Nephron (organoid): Measurements from ENCODE around the gene SAMM50.

ENCODE experiments used
- H3K27ac Mint-ChIP-seq, 3 experiments: 2 replicates each; pipeline ENCODE4 v1.8.0; 2020; ENCODE audit warnings: mixed read lengths in 3 of 3, mild to moderate bottlenecking in 2 of 3, moderate library complexity in 1 of 3
- H3K27me3 Mint-ChIP-seq: 2 replicates; pipeline ENCODE4 v1.8.0; 2021; ENCODE audit warnings: low read depth, mild to moderate bottlenecking, moderate library complexity, mixed read lengths
- H3K36me3 Mint-ChIP-seq: 2 replicates; pipeline ENCODE4 v1.8.0; 2020; ENCODE audit warnings: low read depth, mixed read lengths
- H3K4me1 Mint-ChIP-seq: 2 replicates; pipeline ENCODE4 v1.8.0; 2020; ENCODE audit warnings: mixed read lengths
- H3K4me3 Mint-ChIP-seq, 3 experiments: 2 replicates each; pipeline ENCODE4 v1.8.0; 2020; ENCODE audit warnings: mild to moderate bottlenecking in 3 of 3, mixed read lengths in 3 of 3, moderate library complexity in 2 of 3
- H3K9me3 Mint-ChIP-seq: 2 replicates; pipeline ENCODE4 v1.8.0; 2020; ENCODE audit warnings: mixed read lengths
- TF ChIP-seq, protein P1 (sequence below), 3 experiments: fragments of 200-600 bp; sonication (generic); IDR thresholded peaks; one replicate each; pipeline ENCODE4 v1.5.0; 2021; ENCODE audit warnings: antibody characterized with exemption in 3 of 3; ENCODE audit not compliant: unreplicated experiment in 3 of 3

Gene SAMM50

GRCh38 chr22:43968614-43969013 lies 13.4 kb downstream of the SAMM50 start:
- no peak overlapping the region for H3K4me3 Mint-ChIP-seq
- peaks cover 68% of the 10 kb centered on the region for H3K36me3 Mint-ChIP-seq
- H3K9me3 Mint-ChIP-seq = no peaks in the 10 kb centered on the region
- H3K27ac Mint-ChIP-seq = no peak overlapping the region
- no peaks in the 10 kb centered on the region for H3K27me3 Mint-ChIP-seq
- no peaks in the 10 kb centered on the region for H3K4me1 Mint-ChIP-seq
- TF ChIP-seq, protein P1, sequence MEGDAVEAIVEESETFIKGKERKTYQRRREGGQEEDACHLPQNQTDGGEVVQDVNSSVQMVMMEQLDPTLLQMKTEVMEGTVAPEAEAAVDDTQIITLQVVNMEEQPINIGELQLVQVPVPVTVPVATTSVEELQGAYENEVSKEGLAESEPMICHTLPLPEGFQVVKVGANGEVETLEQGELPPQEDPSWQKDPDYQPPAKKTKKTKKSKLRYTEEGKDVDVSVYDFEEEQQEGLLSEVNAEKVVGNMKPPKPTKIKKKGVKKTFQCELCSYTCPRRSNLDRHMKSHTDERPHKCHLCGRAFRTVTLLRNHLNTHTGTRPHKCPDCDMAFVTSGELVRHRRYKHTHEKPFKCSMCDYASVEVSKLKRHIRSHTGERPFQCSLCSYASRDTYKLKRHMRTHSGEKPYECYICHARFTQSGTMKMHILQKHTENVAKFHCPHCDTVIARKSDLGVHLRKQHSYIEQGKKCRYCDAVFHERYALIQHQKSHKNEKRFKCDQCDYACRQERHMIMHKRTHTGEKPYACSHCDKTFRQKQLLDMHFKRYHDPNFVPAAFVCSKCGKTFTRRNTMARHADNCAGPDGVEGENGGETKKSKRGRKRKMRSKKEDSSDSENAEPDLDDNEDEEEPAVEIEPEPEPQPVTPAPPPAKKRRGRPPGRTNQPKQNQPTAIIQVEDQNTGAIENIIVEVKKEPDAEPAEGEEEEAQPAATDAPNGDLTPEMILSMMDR (IDR thresholded peaks at IDR 0.05; ENCODE audit: unreplicated experiment in 3 of 3) = no peak

- H3K4me1 Mint-ChIP-seq = no peaks in the 10 kb centered on the region
- no peaks in the 10 kb centered on the region for H3K27me3 Mint-ChIP-seq
- H3K4me3 Mint-ChIP-seq = no peak overlapping the region
- H3K9me3 Mint-ChIP-seq = no peaks in the 10 kb centered on the region
- H3K27ac Mint-ChIP-seq = no peak overlapping the region
- peaks cover 70% of the 10 kb centered on the region for H3K36me3 Mint-ChIP-seq
- TF ChIP-seq, protein P1 (IDR thresholded peaks at IDR 0.05; ENCODE audit: unreplicated experiment in 3 of 3) = no peak
These were observed 14.0 kb downstream of the SAMM50 start for GRCh38 chr22:43969021-43969878.

DNA sequence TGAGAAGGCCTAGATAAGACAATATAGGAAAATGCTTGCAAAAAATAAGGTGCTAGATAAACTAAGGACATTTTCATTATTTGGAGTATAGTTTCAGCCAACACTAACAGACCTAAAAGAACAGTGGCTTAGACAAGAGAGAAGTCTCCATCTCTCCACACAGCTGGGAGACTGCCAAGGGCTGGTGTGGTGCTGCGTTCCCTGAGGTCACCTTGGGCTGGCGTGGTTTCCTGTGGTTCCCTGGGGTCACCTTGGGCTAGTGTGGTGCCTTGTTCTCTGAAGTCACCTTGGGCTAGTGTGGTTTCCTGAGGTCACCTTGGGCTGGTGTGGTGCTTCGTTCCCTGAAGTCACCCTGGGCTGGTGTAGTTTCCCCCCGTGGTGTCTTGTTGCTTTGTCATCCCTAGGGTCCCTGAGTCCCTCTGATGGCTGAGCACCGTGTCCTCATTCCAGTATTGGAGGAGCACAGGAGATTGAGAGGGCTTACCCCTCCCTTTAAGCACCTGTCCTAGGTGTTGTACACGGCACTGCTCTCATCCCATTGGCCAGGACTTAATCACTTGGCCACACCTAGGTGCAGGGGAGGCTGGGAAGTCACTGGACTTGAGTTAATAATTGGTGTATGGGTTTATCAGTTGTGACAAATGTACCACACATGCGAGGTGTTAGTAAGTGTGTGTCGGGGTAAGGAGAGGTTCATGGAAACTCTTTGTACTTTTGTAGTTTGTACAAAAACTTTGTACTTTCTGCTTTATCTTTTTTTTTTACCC lies 14.9 kb downstream of the SAMM50 start:
- H3K36me3 Mint-ChIP-seq = peaks cover 63% of the 10 kb centered on the region
- H3K4me1 Mint-ChIP-seq = no peaks in the 10 kb centered on the region
- H3K4me3 Mint-ChIP-seq = no peak overlapping the region
- TF ChIP-seq, protein P1 (IDR thresholded peaks at IDR 0.05; ENCODE audit: unreplicated experiment in 3 of 3) = no peak
- no peak overlapping the region for H3K27ac Mint-ChIP-seq
- H3K27me3 Mint-ChIP-seq = no peaks in the 10 kb centered on the region
- H3K9me3 Mint-ChIP-seq = no peaks in the 10 kb centered on the region

DNA sequence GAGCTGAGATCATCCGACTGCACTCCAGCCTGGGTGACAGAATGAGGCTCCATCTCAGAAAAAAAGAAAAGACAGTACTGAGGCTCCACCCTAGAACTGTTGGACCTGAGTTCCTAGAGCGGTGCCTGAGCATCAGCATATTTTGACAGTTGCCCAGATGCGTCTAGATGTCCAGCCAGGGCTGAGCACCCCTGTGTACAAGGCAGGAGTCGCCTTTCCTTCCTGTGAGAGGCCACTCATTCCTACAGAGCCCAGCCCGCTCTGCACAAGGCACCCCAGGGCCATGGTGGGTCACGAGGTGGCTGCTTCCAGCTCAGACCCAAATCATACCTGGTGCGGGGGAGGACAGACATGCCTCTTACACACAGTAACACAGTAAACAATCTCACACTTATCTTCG lies 15.9 kb downstream of the SAMM50 start:
- TF ChIP-seq, protein P1 (IDR thresholded peaks at IDR 0.05; ENCODE audit: unreplicated experiment in 3 of 3) = no peak

DNA sequence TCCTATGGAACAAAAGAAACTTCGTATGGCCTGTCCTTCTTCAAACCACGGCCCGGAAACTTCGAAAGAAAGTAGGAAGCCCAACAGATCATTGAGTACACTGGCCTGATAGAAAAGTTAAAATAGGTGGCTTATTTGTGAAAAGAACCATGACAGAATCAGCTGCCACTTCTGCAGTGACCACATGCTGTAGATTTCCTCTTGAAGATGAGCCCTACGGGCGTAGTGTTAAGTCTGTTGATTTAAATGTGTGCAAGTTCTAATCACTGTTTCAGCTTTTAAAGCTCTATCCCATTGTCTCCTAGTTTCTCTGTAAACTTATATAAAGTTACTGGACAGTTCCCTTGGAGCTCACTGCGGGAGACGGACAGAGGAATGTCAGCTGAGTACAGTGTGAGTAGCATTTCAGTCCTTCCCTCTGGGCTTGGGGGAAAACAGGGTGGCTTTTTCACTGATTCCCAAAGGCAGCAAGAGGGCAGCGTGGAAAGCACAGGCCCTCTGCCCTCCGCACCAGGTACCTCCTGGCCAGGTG lies 17.8 kb downstream of the SAMM50 start:
- Mint-ChIP-seq H3K9me3 (no peaks in the 10 kb centered on the region), H3K27ac (no peak overlapping the region), H3K4me1 (no peaks in the 10 kb centered on the region), H3K27me3 (no peaks in the 10 kb centered on the region), H3K36me3 (peaks cover 61% of the 10 kb centered on the region), H3K4me3 (no peak overlapping the region)
- TF ChIP-seq, protein P1 (IDR thresholded peaks at IDR 0.05; ENCODE audit: unreplicated experiment in 3 of 3) = no peak

More for the DNA sequence above, 15.9 kb downstream of the SAMM50 start:
- Mint-ChIP-seq H3K27ac (no peak overlapping the region), H3K4me1 (no peaks in the 10 kb centered on the region), H3K9me3 (no peaks in the 10 kb centered on the region), H3K27me3 (no peaks in the 10 kb centered on the region), H3K4me3 (no peak overlapping the region), H3K36me3 (peaks cover 62% of the 10 kb centered on the region)
